ENCODE measurements around the gene FSD1L.

- TF ChIP-seq CTCF (conservative IDR thresholded peaks at IDR 0.05; ENCODE audit: low read depth in 2 of 2) (no peak), POLR2AphosphoS5 (IDR thresholded peaks at IDR 0.05; ENCODE audit: low read depth) (no peak), EZH2 (IDR thresholded peaks at IDR 0.05; ENCODE audit: low read depth, unreplicated experiment) (no peak), REST (IDR thresholded peaks at IDR 0.05; ENCODE audit: unreplicated experiment) (no peak), NANOG (IDR thresholded peaks at IDR 0.05; ENCODE audit: borderline replicate concordance) (no peak), EZH2phosphoT487 (IDR thresholded peaks at IDR 0.05; ENCODE audit: unreplicated experiment) (no peak), CREB1 (CRISPR knock-in tag; IDR thresholded peaks at IDR 0.05; ENCODE audit: low read depth) (no peak)
These were observed 42.2 kb upstream of the FSD1L start for GRCh38 chr9:105405514-105406131.
